Measurements from ENCODE around the gene CGB8.
"Not testable (repeated sequence)": the region's sequence is repeated elsewhere in the genome, so short reads cannot be mapped to it uniquely, and the experiment has no call there.

Gene CGB8

DNA sequence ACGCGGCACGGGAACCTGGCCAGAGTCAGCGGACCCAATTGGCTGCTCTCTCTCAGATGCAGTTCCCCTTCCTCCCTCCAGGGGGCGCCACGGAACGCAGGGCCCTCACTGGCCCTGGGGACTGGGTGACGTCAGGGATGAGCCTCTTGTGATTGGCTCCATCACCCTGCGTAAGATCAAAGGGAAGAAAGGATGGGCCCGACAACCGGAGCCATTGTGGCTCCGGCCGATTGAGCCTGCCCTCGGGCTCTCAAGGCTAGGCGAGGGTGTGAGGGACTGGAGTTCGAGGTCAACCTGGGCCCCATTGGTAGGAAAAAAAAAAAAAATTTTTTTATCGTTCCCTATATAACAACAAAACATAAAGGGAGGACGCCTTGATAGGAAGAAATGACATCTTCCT lies 12.1 kb downstream of the CGB8 start, which contains the start of gene CGB1:
TSS of gene CGB1 (minus strand) at position 81 of the 400 bp plus-strand sequence. CDS start 184 bp downstream, outside the sequence.
- not testable (repeated sequence) for H3K79me2 ChIP-seq (ENCODE audit: low read length); H3K4me2 ChIP-seq (ENCODE audit: low read depth, low read length); H3K9me2 ChIP-seq (replicated peaks; ENCODE audit: insufficient read depth, low read length); H3K9ac ChIP-seq (ENCODE audit: low read length); H3K9me3 ChIP-seq (replicated peaks; ENCODE audit: insufficient read depth, low read length); DNase-seq; H3K36me3 ChIP-seq (replicated peaks; ENCODE audit: insufficient read depth, low read length); H3K4me1 ChIP-seq (ENCODE audit: low read length); H3K4me3 ChIP-seq (ENCODE audit: low read length); H4K20me1 ChIP-seq (ENCODE audit: insufficient read depth, low read length); H3F3A ChIP-seq (ENCODE audit: insufficient read depth, low read length); H3K27ac ChIP-seq (ENCODE audit: low read length); H2AFZ ChIP-seq (ENCODE audit: low read length)
- TF ChIP-seq CTCF (IDR thresholded peaks at IDR 0.05; ENCODE audit: low read length): peak; percentile 48
- H3K27me3 ChIP-seq (replicated peaks; ENCODE audit: insufficient read depth, low read length): peaks cover 11% of the 10 kb centered on the region

DNA sequence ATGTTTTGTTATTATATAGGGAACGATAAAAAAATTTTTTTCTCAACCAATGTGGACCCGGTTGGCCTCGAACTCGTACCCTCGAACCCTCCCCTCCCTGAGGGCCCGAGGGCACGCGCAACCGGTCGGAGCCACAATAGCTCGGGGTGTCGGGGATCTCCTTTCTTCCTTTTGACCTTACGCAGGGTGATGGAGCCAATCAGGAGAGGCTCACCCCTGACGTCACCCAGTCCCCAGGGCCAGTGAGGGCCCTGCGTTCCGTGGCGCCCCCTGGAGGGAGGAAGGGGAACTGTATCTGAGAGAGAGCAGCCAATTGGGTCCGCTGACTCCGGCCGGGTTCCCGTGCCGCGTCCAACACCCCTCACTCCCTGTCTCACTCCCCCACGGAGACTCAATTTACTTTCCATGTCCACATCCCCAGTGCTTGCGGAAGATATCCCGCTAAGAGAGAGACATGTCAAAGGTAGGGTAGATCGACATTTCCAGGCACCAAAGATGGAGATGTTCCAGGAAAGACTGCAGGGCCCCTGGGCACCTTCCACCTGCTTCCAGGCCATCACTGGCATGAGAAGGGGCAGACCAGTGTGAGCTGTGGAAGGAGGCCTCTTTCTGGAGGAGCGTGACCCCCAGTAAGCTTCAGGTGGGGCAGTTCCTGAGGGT lies 17.1 kb downstream of the CGB8 start, which contains the start of gene CGB2:
TSS of gene CGB2 (plus strand) at position 249 of the 660 bp plus-strand sequence. CDS start at position 455, 206 bp downstream.
- not testable (repeated sequence) for H3K27ac ChIP-seq (ENCODE audit: low read length); H3K79me2 ChIP-seq (ENCODE audit: low read length); DNase-seq; H4K20me1 ChIP-seq (ENCODE audit: insufficient read depth, low read length); H3K4me1 ChIP-seq (ENCODE audit: low read length); H3K36me3 ChIP-seq (replicated peaks; ENCODE audit: insufficient read depth, low read length); H3K27me3 ChIP-seq (replicated peaks; ENCODE audit: insufficient read depth, low read length); H3K4me2 ChIP-seq (ENCODE audit: low read depth, low read length); H3K9ac ChIP-seq (ENCODE audit: low read length); H3K4me3 ChIP-seq (ENCODE audit: low read length); H3K9me3 ChIP-seq (replicated peaks; ENCODE audit: insufficient read depth, low read length); H3K9me2 ChIP-seq (replicated peaks; ENCODE audit: insufficient read depth, low read length); H3F3A ChIP-seq (ENCODE audit: insufficient read depth, low read length); H2AFZ ChIP-seq (ENCODE audit: low read length)
- peak; percentile 29 for TF ChIP-seq CTCF (IDR thresholded peaks at IDR 0.05; ENCODE audit: low read length)

DNA sequence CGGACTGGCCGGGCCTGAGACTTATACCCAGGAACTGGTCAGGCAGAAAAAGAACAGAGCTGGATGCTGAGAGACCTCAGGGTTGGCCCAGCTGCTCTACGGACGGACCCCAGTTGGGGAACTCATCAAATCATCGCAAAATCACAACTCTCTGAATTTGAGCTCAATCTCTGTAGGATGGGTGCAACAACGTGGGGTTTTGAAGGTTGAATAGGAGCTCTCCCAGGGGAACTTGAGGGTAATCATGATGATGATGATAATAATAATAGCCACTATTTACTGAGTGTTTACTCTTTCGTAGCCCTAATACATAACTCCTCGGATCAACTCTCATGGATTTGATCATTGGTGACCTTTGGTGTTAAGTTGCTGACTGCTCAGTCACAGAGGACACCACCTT lies 18.6 kb downstream of the CGB8 start:
- not testable (repeated sequence) for H3K36me3 ChIP-seq (replicated peaks; ENCODE audit: insufficient read depth, low read length); H3K27me3 ChIP-seq (replicated peaks; ENCODE audit: insufficient read depth, low read length); H3K79me2 ChIP-seq (ENCODE audit: low read length); H3K4me3 ChIP-seq (ENCODE audit: low read length); H3K9ac ChIP-seq (ENCODE audit: low read length); H3K27ac ChIP-seq (ENCODE audit: low read length); H3K4me2 ChIP-seq (ENCODE audit: low read depth, low read length); H2AFZ ChIP-seq (ENCODE audit: low read length); H4K20me1 ChIP-seq (ENCODE audit: insufficient read depth, low read length); H3K9me3 ChIP-seq (replicated peaks; ENCODE audit: insufficient read depth, low read length); H3K9me2 ChIP-seq (replicated peaks; ENCODE audit: insufficient read depth, low read length); H3F3A ChIP-seq (ENCODE audit: insufficient read depth, low read length); DNase-seq; H3K4me1 ChIP-seq (ENCODE audit: low read length)

DNA sequence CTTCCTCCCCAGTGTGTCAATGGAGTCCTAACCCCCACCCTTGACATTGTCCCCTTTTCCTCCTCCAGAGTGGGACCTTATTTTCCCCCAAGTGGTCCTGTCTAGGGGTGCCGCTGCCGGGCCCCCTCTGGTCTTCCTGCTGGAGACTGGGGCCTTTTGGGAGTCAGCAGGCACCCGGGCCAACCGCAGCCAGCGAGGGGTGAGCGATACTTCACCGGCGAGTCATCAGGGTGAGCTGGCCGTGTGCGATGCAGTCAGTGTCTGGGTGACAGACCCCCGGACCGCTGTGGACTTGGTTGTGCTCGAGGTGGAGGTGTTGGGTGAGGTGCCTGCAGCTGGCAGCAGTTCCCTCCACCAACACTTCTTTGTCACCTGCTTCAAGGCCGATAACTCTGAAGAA lies 19.2 kb downstream of the CGB8 start:
- not testable (repeated sequence) for H3K4me1 ChIP-seq (ENCODE audit: low read length); DNase-seq; H3K9me2 ChIP-seq (replicated peaks; ENCODE audit: insufficient read depth, low read length); H3K79me2 ChIP-seq (ENCODE audit: low read length); H3K4me2 ChIP-seq (ENCODE audit: low read depth, low read length); H3K36me3 ChIP-seq (replicated peaks; ENCODE audit: insufficient read depth, low read length); H3K27ac ChIP-seq (ENCODE audit: low read length); H4K20me1 ChIP-seq (ENCODE audit: insufficient read depth, low read length); H2AFZ ChIP-seq (ENCODE audit: low read length); H3K9ac ChIP-seq (ENCODE audit: low read length); H3F3A ChIP-seq (ENCODE audit: insufficient read depth, low read length); H3K27me3 ChIP-seq (replicated peaks; ENCODE audit: insufficient read depth, low read length); H3K4me3 ChIP-seq (ENCODE audit: low read length); H3K9me3 ChIP-seq (replicated peaks; ENCODE audit: insufficient read depth, low read length)

GRCh38 chr19:49028686-49029085 lies 20.2 kb downstream of the CGB8 start:
- not testable (repeated sequence) for H3F3A ChIP-seq (ENCODE audit: insufficient read depth, low read length); H2AFZ ChIP-seq (ENCODE audit: low read length); H4K20me1 ChIP-seq (ENCODE audit: insufficient read depth, low read length); H3K36me3 ChIP-seq (replicated peaks; ENCODE audit: insufficient read depth, low read length); DNase-seq; H3K27ac ChIP-seq (ENCODE audit: low read length); H3K9ac ChIP-seq (ENCODE audit: low read length); H3K27me3 ChIP-seq (replicated peaks; ENCODE audit: insufficient read depth, low read length); H3K9me2 ChIP-seq (replicated peaks; ENCODE audit: insufficient read depth, low read length); H3K4me3 ChIP-seq (ENCODE audit: low read length); H3K79me2 ChIP-seq (ENCODE audit: low read length); H3K4me2 ChIP-seq (ENCODE audit: low read depth, low read length); H3K9me3 ChIP-seq (replicated peaks; ENCODE audit: insufficient read depth, low read length); H3K4me1 ChIP-seq (ENCODE audit: low read length)

- H3K27ac ChIP-seq (ENCODE audit: low read length); H3K9me2 ChIP-seq (replicated peaks; ENCODE audit: insufficient read depth, low read length); H2AFZ ChIP-seq (ENCODE audit: low read length); H3F3A ChIP-seq (ENCODE audit: insufficient read depth, low read length); H3K36me3 ChIP-seq (replicated peaks; ENCODE audit: insufficient read depth, low read length); H4K20me1 ChIP-seq (ENCODE audit: insufficient read depth, low read length); H3K9ac ChIP-seq (ENCODE audit: low read length); H3K4me3 ChIP-seq (ENCODE audit: low read length); H3K4me1 ChIP-seq (ENCODE audit: low read length); H3K4me2 ChIP-seq (ENCODE audit: low read depth, low read length); H3K79me2 ChIP-seq (ENCODE audit: low read length); H3K9me3 ChIP-seq (replicated peaks; ENCODE audit: insufficient read depth, low read length); DNase-seq: not testable (repeated sequence)
- peaks cover 12% of the 10 kb centered on the region; the same call in 1 of the 2 replicates for H3K27me3 ChIP-seq (replicated peaks; ENCODE audit: insufficient read depth, low read length)
Observed at GRCh38 chr19:49025599-49025998, 23.3 kb downstream of the CGB8 start.

DNA sequence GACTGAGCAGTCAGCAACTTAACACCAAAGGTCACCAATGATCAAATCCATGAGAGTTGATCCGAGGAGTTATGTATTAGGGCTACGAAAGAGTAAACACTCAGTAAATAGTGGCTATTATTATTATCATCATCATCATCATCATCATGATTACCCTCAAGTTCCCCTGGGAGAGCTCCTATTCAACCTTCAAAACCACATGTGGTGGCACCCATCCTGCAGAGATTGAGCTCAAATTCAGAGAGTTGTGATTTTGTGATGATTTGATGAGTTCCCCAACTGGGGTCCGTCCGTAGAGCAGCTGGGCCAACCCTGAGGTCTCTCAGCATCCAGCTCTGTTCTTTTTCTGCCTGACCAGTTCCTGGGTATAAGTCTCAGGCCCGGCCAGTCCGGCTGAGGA lies 23.8 kb downstream of the CGB8 start:
- not testable (repeated sequence) for H3K4me2 ChIP-seq (ENCODE audit: low read depth, low read length); H2AFZ ChIP-seq (ENCODE audit: low read length); H3K4me1 ChIP-seq (ENCODE audit: low read length); H3K36me3 ChIP-seq (replicated peaks; ENCODE audit: insufficient read depth, low read length); DNase-seq; H3K9me2 ChIP-seq (replicated peaks; ENCODE audit: insufficient read depth, low read length); H4K20me1 ChIP-seq (ENCODE audit: insufficient read depth, low read length); H3K27ac ChIP-seq (ENCODE audit: low read length); H3K9me3 ChIP-seq (replicated peaks; ENCODE audit: insufficient read depth, low read length); H3K79me2 ChIP-seq (ENCODE audit: low read length); H3K9ac ChIP-seq (ENCODE audit: low read length); H3F3A ChIP-seq (ENCODE audit: insufficient read depth, low read length); H3K4me3 ChIP-seq (ENCODE audit: low read length)
- H3K27me3 ChIP-seq (replicated peaks; ENCODE audit: insufficient read depth, low read length): peaks cover 17% of the 10 kb centered on the region; the same call in 1 of the 2 replicates
